Measurements from ENCODE around the gene JAG2.

JAG2 gene

DNA sequence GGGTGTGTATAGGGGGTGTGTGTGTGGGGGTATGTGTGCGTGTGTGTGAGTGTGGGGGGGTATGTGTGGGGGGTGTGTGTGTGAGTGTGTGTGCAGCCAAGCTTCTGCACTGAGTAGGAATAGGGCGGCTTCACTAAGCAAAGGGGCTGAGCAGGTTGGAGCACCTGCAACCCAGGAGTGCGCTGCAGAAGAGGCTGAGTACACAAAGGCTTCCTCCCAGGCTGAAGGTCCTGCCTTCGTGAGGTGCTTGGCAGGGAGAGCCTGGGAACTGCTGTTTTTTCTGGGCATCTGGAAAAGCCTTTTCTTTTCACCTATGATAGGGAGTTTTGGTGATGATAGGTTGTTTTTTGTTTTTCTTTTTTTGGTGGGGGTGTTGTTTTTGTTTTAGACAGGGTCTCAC, 18.5 kb upstream of the JAG2 start:
- Histone ChIP-seq H3K9ac (ENCODE audit: low read length) (no peak overlapping the region), H3K36me3 (ENCODE audit: low read length) (no peaks in the 10 kb centered on the region), H3K27me3 (ENCODE audit: low read length) (no peaks in the 10 kb centered on the region), H3F3A (ENCODE audit: insufficient read depth) (no peaks in the 10 kb centered on the region), H3K79me2 (ENCODE audit: insufficient read depth, low read length) (no peaks in the 10 kb centered on the region), H3K9me3 (ENCODE audit: insufficient read depth, low read length) (0 out of 2 replicates have a peak, but pooled peaks cover 5% of the 10 kb centered on the region), H2AFZ (ENCODE audit: low read depth, low read length, severe bottlenecking) (no peak overlapping the region), H3K27ac (ENCODE audit: low read depth, low read length) (no peak overlapping the region), H3K4me2 (ENCODE audit: low read depth, low read length, poor library complexity, severe bottlenecking) (no peak overlapping the region), H4K20me1 (ENCODE audit: low read depth, low read length) (no peaks in the 10 kb centered on the region), H3K4me3 (ENCODE audit: insufficient read depth, low read length, poor library complexity, severe bottlenecking) (no peak overlapping the region), H3K9me2 (replicated peaks; ENCODE audit: insufficient read depth, low read length) (no peaks in the 10 kb centered on the region)
- no peak for TF ChIP-seq CTCF (IDR thresholded peaks at IDR 0.05; ENCODE audit: insufficient read depth, low read length, poor library complexity, severe bottlenecking)
- no peak for TF ChIP-seq EZH2phosphoT487 (conservative IDR thresholded peaks at IDR 0.05; ENCODE audit: low read length)

DNA sequence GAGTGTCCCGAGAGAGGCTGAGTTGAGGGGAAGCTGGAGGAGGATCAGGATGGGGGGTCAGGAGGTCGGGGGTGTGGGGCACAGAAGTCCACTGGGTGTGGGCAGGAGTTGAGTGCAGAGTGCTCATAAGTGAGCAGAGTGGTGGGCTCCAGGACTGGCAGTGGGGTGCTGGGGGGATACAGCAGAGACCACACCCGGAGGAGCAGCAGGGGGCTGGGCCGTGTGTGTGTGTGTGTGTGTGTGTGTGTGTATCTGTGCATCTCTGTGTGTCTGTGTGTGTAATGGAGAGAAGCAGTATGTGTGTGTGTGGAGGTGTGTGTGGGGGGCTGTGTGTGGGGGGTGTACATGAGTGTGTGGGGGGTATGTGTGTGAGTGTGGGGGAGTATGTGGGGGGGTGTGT, 17.4 kb upstream of the JAG2 start:
- Histone ChIP-seq H3K9me3 (ENCODE audit: insufficient read depth, low read length) (0 out of 2 replicates have a peak, but pooled peaks cover 5% of the 10 kb centered on the region), H3K79me2 (ENCODE audit: insufficient read depth, low read length) (no peaks in the 10 kb centered on the region), H3K4me2 (ENCODE audit: low read depth, low read length, poor library complexity, severe bottlenecking) (no peak overlapping the region), H3K36me3 (ENCODE audit: low read length) (no peaks in the 10 kb centered on the region), H4K20me1 (ENCODE audit: low read depth, low read length) (no peaks in the 10 kb centered on the region), H3K9ac (ENCODE audit: low read length) (no peak overlapping the region), H3K9me2 (replicated peaks; ENCODE audit: insufficient read depth, low read length) (no peaks in the 10 kb centered on the region), H3K27ac (ENCODE audit: low read depth, low read length) (no peak overlapping the region), H3K4me3 (ENCODE audit: insufficient read depth, low read length, poor library complexity, severe bottlenecking) (no peak overlapping the region), H3K27me3 (ENCODE audit: low read length) (no peaks in the 10 kb centered on the region), H2AFZ (ENCODE audit: low read depth, low read length, severe bottlenecking) (no peak overlapping the region), H3F3A (ENCODE audit: insufficient read depth) (no peaks in the 10 kb centered on the region)
- TF ChIP-seq CTCF (IDR thresholded peaks at IDR 0.05; ENCODE audit: insufficient read depth, low read length, poor library complexity, severe bottlenecking) (no peak), EZH2phosphoT487 (conservative IDR thresholded peaks at IDR 0.05; ENCODE audit: low read length) (no peak)

DNA sequence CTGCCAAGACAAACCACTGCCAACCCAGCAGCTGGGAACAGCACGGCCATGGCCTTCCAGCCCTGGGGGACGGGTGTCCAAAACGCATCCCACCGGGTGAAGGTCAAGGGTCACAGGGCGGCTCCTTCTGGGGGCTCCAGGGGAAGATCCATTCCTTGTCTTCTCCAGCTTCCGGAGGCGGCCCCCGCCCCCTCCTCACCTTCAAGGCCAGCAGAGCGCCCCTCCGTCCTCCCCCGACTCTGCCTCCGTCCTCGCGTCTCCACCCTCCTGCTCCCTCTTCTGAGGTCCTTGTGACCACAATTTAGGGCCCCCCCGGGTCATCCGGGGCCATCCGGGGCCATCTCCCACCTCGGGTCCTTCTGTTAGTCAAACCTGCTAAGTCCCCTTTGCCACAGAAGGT, 16.4 kb upstream of the JAG2 start:
- no peak for TF ChIP-seq CTCF (IDR thresholded peaks at IDR 0.05; ENCODE audit: insufficient read depth, low read length, poor library complexity, severe bottlenecking)
- TF ChIP-seq EZH2phosphoT487 (conservative IDR thresholded peaks at IDR 0.05; ENCODE audit: low read length), result no peak
- Histone ChIP-seq H3K4me3 (ENCODE audit: insufficient read depth, low read length, poor library complexity, severe bottlenecking) (no peak overlapping the region), H3K9me3 (ENCODE audit: insufficient read depth, low read length) (0 out of 2 replicates have a peak, but pooled peaks cover 5% of the 10 kb centered on the region), H3K9ac (ENCODE audit: low read length) (no peak overlapping the region), H2AFZ (ENCODE audit: low read depth, low read length, severe bottlenecking) (no peak overlapping the region), H3K27ac (ENCODE audit: low read depth, low read length) (no peak overlapping the region), H3K36me3 (ENCODE audit: low read length) (no peaks in the 10 kb centered on the region), H3K27me3 (ENCODE audit: low read length) (no peaks in the 10 kb centered on the region), H3K79me2 (ENCODE audit: insufficient read depth, low read length) (no peaks in the 10 kb centered on the region), H3K4me2 (ENCODE audit: low read depth, low read length, poor library complexity, severe bottlenecking) (no peak overlapping the region), H3F3A (ENCODE audit: insufficient read depth) (no peaks in the 10 kb centered on the region), H3K9me2 (replicated peaks; ENCODE audit: insufficient read depth, low read length) (no peaks in the 10 kb centered on the region), H4K20me1 (ENCODE audit: low read depth, low read length) (no peaks in the 10 kb centered on the region; the same call in 1 of the 2 replicates)
